ENCODE results near the gene COL8A1.
"Not testable (repeated sequence)": the region's sequence is repeated elsewhere in the genome, so short reads cannot be mapped to it uniquely, and the experiment has no call there.

The COL8A1 gene

DNA sequence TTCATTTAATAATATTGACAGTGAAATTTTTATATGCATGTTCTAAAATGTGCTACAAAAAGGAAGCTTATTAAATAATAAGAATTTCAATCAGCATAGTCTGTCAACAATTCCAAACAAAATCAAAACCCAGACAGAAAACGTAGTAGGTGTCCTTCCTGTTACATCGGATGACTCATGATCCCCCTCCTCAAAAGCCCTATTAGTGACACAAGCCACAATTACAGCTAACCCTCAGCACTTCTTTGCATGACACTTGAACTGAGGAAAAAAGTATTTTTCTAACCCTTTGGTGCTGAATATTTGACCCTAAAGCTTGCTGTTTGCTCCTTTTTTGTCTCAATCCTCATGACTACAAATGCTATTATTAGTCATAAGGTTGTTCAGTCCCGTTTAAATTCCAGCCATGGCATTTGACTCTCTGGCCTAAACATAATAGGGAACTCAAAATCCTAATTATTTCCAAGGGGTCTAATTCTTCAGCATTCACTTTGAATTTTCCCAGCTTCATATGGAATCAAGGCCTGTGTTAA, 78.1 kb downstream of the COL8A1 start:
- DNase-seq (ENCODE audit: extremely low spot score) = no peak
- ChIA-PET CTCF (interaction anchor here (0.6 kb wide), 1 partner anchor 422 kb away, joined by 5 read pairs; no protein-coding TSS in a partner anchor), POLR2A (no interaction called here)
- TF ChIP-seq FOXA1 (IDR thresholded peaks at IDR 0.05) = no peak
- TF ChIP-seq ZNF384 (IDR thresholded peaks at IDR 0.05) = no peak
- TF ChIP-seq ELF4 (IDR thresholded peaks at IDR 0.05) = no peak
- TF ChIP-seq, protein P1, sequence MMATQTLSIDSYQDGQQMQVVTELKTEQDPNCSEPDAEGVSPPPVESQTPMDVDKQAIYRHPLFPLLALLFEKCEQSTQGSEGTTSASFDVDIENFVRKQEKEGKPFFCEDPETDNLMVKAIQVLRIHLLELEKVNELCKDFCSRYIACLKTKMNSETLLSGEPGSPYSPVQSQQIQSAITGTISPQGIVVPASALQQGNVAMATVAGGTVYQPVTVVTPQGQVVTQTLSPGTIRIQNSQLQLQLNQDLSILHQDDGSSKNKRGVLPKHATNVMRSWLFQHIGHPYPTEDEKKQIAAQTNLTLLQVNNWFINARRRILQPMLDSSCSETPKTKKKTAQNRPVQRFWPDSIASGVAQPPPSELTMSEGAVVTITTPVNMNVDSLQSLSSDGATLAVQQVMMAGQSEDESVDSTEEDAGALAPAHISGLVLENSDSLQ (IDR thresholded peaks at IDR 0.05) = no peak
- no peak for TF ChIP-seq FOXK2 (IDR thresholded peaks at IDR 0.05)
- no peak for TF ChIP-seq SUZ12 (IDR thresholded peaks at IDR 0.05)
- TF ChIP-seq ARNT (IDR thresholded peaks at IDR 0.05) = no peak
- no peak for TF ChIP-seq CTBP1 (IDR thresholded peaks at IDR 0.05; ENCODE audit: borderline replicate concordance)
- TF ChIP-seq FOXM1 (IDR thresholded peaks at IDR 0.05; ENCODE audit: borderline replicate concordance) = no peak
- TF ChIP-seq LEF1 (IDR thresholded peaks at IDR 0.05; ENCODE audit: borderline replicate concordance) = no peak
- no peak for TF ChIP-seq BHLHE40 (IDR thresholded peaks at IDR 0.05; ENCODE audit: borderline replicate concordance)
- no peak for TF ChIP-seq L3MBTL2 (conservative IDR thresholded peaks at IDR 0.05)
- no peak for TF ChIP-seq HDGF (IDR thresholded peaks at IDR 0.05; ENCODE audit: borderline replicate concordance)
- no peak for TF ChIP-seq TARDBP (IDR thresholded peaks at IDR 0.05)
- no peak for TF ChIP-seq SP1 (IDR thresholded peaks at IDR 0.05)
- TF ChIP-seq NFRKB (IDR thresholded peaks at IDR 0.05) = no peak

DNA sequence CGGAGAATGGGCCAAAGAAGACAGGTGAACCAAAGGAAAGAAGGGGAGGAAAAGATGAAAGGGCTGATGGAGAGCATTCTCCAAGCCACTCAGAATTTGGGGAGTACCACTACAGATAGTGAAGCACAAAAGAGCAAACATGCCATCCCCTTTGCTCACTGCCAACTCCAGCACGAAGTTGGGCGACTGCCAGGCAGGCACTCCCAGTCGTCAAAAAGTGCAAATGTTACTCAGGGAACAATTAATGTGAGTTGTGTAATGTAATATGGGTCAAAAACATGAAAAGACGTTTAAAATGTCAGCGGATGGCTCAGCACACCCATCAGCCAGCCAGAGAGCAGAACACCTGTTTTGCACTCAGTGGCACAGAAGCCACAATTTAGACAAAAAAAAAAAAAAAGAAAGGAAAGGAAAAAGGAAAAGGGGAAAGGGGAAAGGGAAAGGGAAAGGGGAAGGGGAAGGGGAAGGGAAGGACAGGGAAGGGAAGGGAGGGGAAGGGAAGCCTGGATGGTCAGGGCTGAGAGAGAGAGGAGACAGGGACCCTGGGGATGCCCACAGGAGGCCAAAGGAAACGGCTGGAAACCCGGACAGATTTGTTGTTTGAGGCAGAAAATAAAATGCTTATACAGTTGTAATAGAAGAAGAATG, 82.7 kb downstream of the COL8A1 start:
- CTCF ChIA-PET = no interaction called here
- no peak for DNase-seq (ENCODE audit: extremely low spot score)
- POLR2A ChIA-PET = no interaction called here
- TF ChIP-seq SUZ12 (IDR thresholded peaks at IDR 0.05) = no peak
- TF ChIP-seq FOXM1 (IDR thresholded peaks at IDR 0.05; ENCODE audit: borderline replicate concordance) = no peak
- no peak for TF ChIP-seq CTBP1 (IDR thresholded peaks at IDR 0.05; ENCODE audit: borderline replicate concordance)
- no peak for TF ChIP-seq ELF4 (IDR thresholded peaks at IDR 0.05)
- TF ChIP-seq TARDBP (IDR thresholded peaks at IDR 0.05) = no peak
- TF ChIP-seq HDGF (IDR thresholded peaks at IDR 0.05; ENCODE audit: borderline replicate concordance) = no peak
- TF ChIP-seq, protein P1 (IDR thresholded peaks at IDR 0.05) = no peak
- no peak for TF ChIP-seq L3MBTL2 (conservative IDR thresholded peaks at IDR 0.05)
- TF ChIP-seq ARNT (IDR thresholded peaks at IDR 0.05) = no peak
- no peak for TF ChIP-seq FOXK2 (IDR thresholded peaks at IDR 0.05)
- TF ChIP-seq LEF1 (IDR thresholded peaks at IDR 0.05; ENCODE audit: borderline replicate concordance) = no peak
- no peak for TF ChIP-seq BHLHE40 (IDR thresholded peaks at IDR 0.05; ENCODE audit: borderline replicate concordance)
- TF ChIP-seq ZNF384 (IDR thresholded peaks at IDR 0.05) = no peak

DNA sequence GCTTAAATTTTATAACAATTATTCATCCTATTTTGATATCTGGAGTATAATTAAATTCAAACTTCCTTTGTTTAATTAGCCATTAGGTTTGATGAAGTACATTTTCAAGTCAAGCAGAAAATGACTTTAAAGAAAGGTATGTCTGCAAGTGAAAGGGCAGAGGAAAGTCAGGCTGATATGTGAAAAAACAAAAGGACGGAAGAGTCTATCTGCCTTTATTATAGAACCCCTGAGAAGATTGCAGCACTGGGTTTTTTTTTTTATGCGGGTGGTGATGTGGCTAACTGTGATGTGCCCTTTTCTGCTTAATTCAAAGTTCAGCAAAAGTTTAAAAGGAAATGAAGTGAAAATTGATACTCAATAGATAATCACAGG, 83.2 kb downstream of the COL8A1 start:
- TF ChIP-seq L3MBTL2 (conservative IDR thresholded peaks at IDR 0.05) = no peak
- TF ChIP-seq BHLHE40 (IDR thresholded peaks at IDR 0.05; ENCODE audit: borderline replicate concordance) = no peak
- no peak for TF ChIP-seq SUZ12 (IDR thresholded peaks at IDR 0.05)
- TF ChIP-seq ZNF384 (IDR thresholded peaks at IDR 0.05) = no peak
- no peak for DNase-seq (ENCODE audit: extremely low spot score)
- POLR2A ChIA-PET = no interaction called here

DNA sequence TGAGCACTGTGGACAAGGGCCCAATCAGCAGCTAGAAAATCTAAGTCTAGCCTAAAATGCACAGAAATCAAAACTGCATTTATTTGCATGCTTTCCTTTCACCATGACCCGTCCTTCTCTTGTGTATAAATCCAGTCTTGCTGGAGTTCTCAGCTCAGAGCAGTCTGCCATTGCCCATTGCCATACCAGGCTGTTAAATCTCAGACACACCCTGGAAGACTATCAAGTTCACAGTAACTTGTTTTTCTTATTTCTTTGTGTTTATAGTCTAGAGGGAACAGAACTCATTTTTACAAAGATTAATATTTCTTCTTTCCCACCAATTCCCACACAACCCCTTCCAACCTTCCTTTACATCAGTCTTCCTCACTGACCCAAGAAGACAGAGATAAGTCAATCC, 85.9 kb downstream of the COL8A1 start:
- TF ChIP-seq FOXM1 (IDR thresholded peaks at IDR 0.05; ENCODE audit: borderline replicate concordance) (no peak), NFRKB (IDR thresholded peaks at IDR 0.05) (no peak), ELF4 (IDR thresholded peaks at IDR 0.05) (no peak), ZNF384 (IDR thresholded peaks at IDR 0.05) (no peak), FOXA1 (IDR thresholded peaks at IDR 0.05) (no peak), ARNT (IDR thresholded peaks at IDR 0.05) (no peak), TARDBP (IDR thresholded peaks at IDR 0.05) (no peak), SP1 (IDR thresholded peaks at IDR 0.05) (no peak), LEF1 (IDR thresholded peaks at IDR 0.05; ENCODE audit: borderline replicate concordance) (no peak), BHLHE40 (IDR thresholded peaks at IDR 0.05; ENCODE audit: borderline replicate concordance) (no peak), CTBP1 (IDR thresholded peaks at IDR 0.05; ENCODE audit: borderline replicate concordance) (no peak), L3MBTL2 (conservative IDR thresholded peaks at IDR 0.05) (no peak), FOXK2 (IDR thresholded peaks at IDR 0.05) (no peak), SUZ12 (IDR thresholded peaks at IDR 0.05) (no peak)
- TF ChIP-seq, protein P1 (IDR thresholded peaks at IDR 0.05) = no peak
- ChIA-PET CTCF (no interaction called here), POLR2A (no interaction called here)
- no peak for DNase-seq (ENCODE audit: extremely low spot score)

More for the DNA sequence above, 83.2 kb downstream of the COL8A1 start:
- CTCF ChIA-PET = no interaction called here

DNA sequence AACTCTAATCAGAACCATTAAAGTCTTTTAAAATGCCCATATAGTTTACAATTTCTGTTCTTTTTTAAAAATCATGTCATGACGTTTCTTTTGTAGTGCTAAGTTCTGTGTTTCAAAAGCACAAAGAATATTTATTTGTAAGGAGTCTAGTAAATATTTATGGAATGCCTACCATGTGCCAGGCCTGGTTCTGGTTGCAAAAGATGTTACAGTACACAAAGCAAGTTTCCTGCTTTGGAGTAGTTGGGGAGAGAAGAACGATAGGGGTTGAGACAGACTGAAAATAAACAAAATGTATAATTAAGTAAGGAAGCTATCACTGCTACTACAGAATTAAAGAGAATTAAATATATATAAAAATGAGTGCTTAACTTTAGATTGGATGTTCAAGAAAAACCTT, 92.5 kb downstream of the COL8A1 start:
- no peak for DNase-seq (ENCODE audit: extremely low spot score)
- TF ChIP-seq ZNF384 (IDR thresholded peaks at IDR 0.05) (no peak), SUZ12 (IDR thresholded peaks at IDR 0.05) (no peak), ARNT (IDR thresholded peaks at IDR 0.05) (no peak)
- CTCF ChIA-PET = no interaction called here
- POLR2A ChIA-PET = no interaction called here

DNA sequence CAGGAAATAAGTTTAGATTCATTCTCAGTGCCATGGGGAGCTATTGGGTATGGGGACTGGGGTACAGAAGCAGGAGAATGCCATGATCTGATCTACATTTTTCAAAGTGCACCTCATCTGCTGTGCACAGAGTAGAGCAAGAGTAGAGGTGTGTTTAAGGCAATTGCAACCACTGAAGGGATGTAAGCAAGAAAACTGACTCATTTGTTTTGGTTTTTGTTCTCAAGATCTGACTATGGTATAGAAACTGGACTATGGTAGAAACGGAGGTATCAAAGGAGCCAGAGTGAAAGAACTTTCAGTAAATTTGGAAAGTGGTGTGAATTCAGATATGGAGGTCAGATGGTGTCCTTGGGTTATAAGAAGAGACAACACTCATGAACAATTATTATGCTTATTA, 93.1 kb downstream of the COL8A1 start:
- TF ChIP-seq ARNT (IDR thresholded peaks at IDR 0.05) = no peak
- POLR2A ChIA-PET = no interaction called here
- DNase-seq (ENCODE audit: extremely low spot score) = no peak
- CTCF ChIA-PET = no interaction called here

DNA sequence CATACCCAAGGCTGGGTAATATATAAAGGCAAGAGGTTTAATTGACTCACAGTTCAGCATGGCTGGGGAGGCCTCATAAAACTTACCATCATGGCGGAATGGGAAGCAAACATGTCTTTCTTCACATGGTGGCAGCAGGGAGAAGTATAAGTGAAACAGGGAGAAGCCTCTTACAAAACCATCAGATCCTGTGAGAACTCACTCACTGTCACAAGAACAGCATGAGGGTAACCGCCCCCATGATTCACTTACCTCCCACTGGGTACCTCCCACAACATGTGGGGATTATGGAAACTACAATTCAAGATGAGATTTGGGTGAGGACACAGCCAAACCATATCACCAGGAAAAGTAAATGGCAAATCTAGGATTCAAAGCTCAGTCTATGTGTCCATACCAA, 102.0 kb downstream of the COL8A1 start:
- DNase-seq (ENCODE audit: extremely low spot score); POLR2A ChIA-PET; CTCF ChIA-PET: not testable (repeated sequence)
